ENCODE data around the gene ZNF622. TPM values are rescaled to one million over a fixed set of nuclear protein-coding genes. Genes with fewer than 3 reads are reported as not detected.

Gene ZNF622, protein sequence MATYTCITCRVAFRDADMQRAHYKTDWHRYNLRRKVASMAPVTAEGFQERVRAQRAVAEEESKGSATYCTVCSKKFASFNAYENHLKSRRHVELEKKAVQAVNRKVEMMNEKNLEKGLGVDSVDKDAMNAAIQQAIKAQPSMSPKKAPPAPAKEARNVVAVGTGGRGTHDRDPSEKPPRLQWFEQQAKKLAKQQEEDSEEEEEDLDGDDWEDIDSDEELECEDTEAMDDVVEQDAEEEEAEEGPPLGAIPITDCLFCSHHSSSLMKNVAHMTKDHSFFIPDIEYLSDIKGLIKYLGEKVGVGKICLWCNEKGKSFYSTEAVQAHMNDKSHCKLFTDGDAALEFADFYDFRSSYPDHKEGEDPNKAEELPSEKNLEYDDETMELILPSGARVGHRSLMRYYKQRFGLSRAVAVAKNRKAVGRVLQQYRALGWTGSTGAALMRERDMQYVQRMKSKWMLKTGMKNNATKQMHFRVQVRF
- total RNA-seq = 10 to 100 TPM; 26.7 to 27.6 TPM

DNA sequence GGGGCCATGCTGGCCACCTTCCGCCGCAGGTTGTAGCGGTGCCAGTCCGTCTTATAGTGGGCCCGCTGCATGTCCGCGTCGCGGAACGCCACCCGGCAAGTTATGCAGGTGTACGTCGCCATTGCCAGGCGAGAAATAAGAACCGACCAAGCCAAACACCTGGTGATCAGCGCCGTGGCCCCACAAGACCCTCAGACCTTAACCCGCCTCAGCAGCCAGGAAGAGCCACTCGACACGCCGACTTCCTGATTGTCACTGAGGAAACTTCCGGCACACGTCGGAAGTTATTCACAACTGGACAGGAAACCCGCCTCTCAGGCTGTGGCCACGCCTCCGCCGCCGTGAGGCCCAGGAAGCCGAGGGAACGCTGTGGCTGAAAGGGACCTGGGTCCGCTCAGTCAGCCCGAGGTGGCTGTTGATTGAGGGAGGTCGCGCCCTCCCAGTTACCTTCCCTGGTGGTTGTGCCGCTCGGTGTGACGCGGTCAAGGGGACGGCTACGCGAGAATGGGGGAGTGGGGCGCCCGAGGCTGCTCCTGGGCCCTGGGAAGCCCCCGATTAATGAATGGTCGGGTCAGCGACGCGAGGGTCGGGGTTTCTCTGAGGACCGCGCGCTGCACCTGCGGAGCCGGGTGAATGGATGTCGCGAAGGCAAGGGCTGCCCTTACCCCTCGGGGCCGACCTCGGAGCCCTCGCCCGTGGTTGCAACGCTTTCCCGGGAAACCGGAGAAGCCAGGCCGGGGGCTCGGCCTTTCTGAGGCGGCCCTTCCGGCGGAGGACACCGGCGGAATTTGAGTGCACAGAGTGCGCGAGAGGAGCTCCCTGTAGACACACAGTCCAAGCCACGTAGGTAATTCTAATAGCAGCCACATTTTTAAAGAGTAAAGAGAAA, at the start of gene ZNF622:
TSS of gene ZNF622 (minus strand) at position 257 of the 889 bp plus-strand sequence. CDS start at position 122, 135 bp downstream.

Other genes starting within 250 kb of the ZNF622 start
- 10 to 100 TPM; 48.0 to 48.6 TPM for gene RETREG1, start 151.2 kb upstream of the ZNF622 start, total RNA-seq

Data from activated naive CD4-positive, alpha-beta T cell treated with anti-CD3 and anti-CD28 coated beads, Interleukin-2, amount 10 ng/mL, durations not matched to agents 5 hours and 36 hours (primary cell).